Liver (tissue), 9 donors: ENCODE data around the gene LRRC4. TPM values are rescaled to one million over a fixed set of nuclear protein-coding genes. Genes with fewer than 3 reads are reported as not detected.

Source experiments
- DNase-seq: peaks from one replicate; pipeline ENCODE4 v3.0.0-alpha.2; 2017; ENCODE audit warnings: low spot score
- H3K27ac ChIP-seq, 2 donors: one replicate each; pipeline ENCODE4 v1.7.0; 2013; ENCODE audit warnings: inconsistent platforms in 2 of 2, low read length in 2 of 2, control low read depth in 1 of 2, low read depth in 1 of 2, mild to moderate bottlenecking in 1 of 2
- H3K27me3 ChIP-seq, 4 donors: one replicate each; pipeline versions ENCODE4 v1.6.1 to v1.7.0; 2013; ENCODE audit warnings: low read length in 3 of 4, inconsistent platforms in 1 of 4, mild to moderate bottlenecking in 1 of 4, moderate library complexity in 1 of 4; ENCODE audit not compliant: control insufficient read depth in 4 of 4, insufficient read depth in 4 of 4
- H3K36me3 ChIP-seq, 4 donors: one replicate each; pipeline versions ENCODE4 v1.6.1 to v1.7.0; 2013; ENCODE audit warnings: low read length in 3 of 4, mild to moderate bottlenecking in 3 of 4, low read depth in 1 of 4, moderate library complexity in 1 of 4; ENCODE audit not compliant: control insufficient read depth in 4 of 4, insufficient read depth in 3 of 4
- H3K4me1 ChIP-seq, 4 donors: one replicate each; pipeline versions ENCODE4 v1.6.1 to v1.7.0; 2013; ENCODE audit warnings: low read length in 3 of 4, mild to moderate bottlenecking in 3 of 4, moderate library complexity in 1 of 4; ENCODE audit not compliant: control insufficient read depth in 4 of 4, insufficient read depth in 4 of 4
- H3K4me3 ChIP-seq, 3 donors: one replicate each; pipeline versions ENCODE4 v1.6.1 to v1.7.0; 2013; ENCODE audit warnings: low read length in 3 of 3, control low read depth in 1 of 3, low read depth in 1 of 3, mild to moderate bottlenecking in 1 of 3
- H3K9ac ChIP-seq, 2 donors: one replicate each; pipeline ENCODE4 v1.7.0; 2013; ENCODE audit warnings: low read length in 2 of 2, mild to moderate bottlenecking in 2 of 2, moderate library complexity in 2 of 2, control low read depth in 1 of 2, low read depth in 1 of 2
- H3K9me3 ChIP-seq, 4 donors: one replicate each; pipeline versions ENCODE4 v1.6.1 to v1.7.0; 2013; ENCODE audit warnings: low read length in 3 of 4; ENCODE audit not compliant: control insufficient read depth in 4 of 4
- EGR1 ChIP-seq, 2 donors: IDR thresholded peaks; 2 replicates each; pipeline ENCODE4 v1.6.1; 2016 to 2018; ENCODE audit warnings: antibody characterized with exemption in 2 of 2, low read depth in 2 of 2
- FOXA1 ChIP-seq: IDR thresholded peaks from 2 replicates; pipeline ENCODE4 v1.6.1; 2016; ENCODE audit warnings: antibody characterized with exemption
- FOXA2 ChIP-seq: IDR thresholded peaks from 2 replicates; pipeline ENCODE4 v1.6.1; 2016; ENCODE audit warnings: antibody characterized with exemption
- GABPA ChIP-seq, 2 donors: IDR thresholded peaks in 1 of 2; conservative IDR thresholded peaks in 1 of 2; 2 replicates each; pipeline ENCODE4 v1.6.1; 2016; ENCODE audit warnings: antibody characterized with exemption in 2 of 2, mild to moderate bottlenecking in 1 of 2, moderate library complexity in 1 of 2
- HNF4A ChIP-seq, 2 donors: conservative IDR thresholded peaks; 2 replicates each; pipeline ENCODE4 v1.6.1; 2016; ENCODE audit warnings: antibody characterized with exemption in 2 of 2, mild to moderate bottlenecking in 2 of 2
- HNF4G ChIP-seq: IDR thresholded peaks from 2 replicates; pipeline ENCODE4 v1.6.1; 2016; ENCODE audit warnings: antibody characterized with exemption
- JUND ChIP-seq, 2 donors: IDR thresholded peaks; 2 replicates each; pipeline ENCODE4 v1.6.1; 2016; ENCODE audit warnings: antibody characterized with exemption in 2 of 2
- NR2F2 ChIP-seq: IDR thresholded peaks from 2 replicates; pipeline ENCODE4 v1.6.1; 2016; ENCODE audit warnings: antibody characterized with exemption
- RAD21 ChIP-seq, 2 donors: IDR thresholded peaks; 2 replicates each; pipeline ENCODE4 v1.6.1; 2016; ENCODE audit warnings: antibody characterized with exemption in 2 of 2, mild to moderate bottlenecking in 2 of 2
- REST ChIP-seq: IDR thresholded peaks from 2 replicates; pipeline ENCODE4 v1.6.1; 2016; ENCODE audit warnings: antibody characterized with exemption, mild to moderate bottlenecking
- RXRA ChIP-seq, 2 donors: IDR thresholded peaks; 2 replicates each; pipeline ENCODE4 v1.6.1; 2017 to 2018; ENCODE audit warnings: antibody characterized with exemption in 2 of 2, mild to moderate bottlenecking in 1 of 2
- SP1 ChIP-seq: IDR thresholded peaks from 2 replicates; pipeline ENCODE4 v1.6.1; 2018; ENCODE audit warnings: antibody characterized with exemption, mild to moderate bottlenecking
- TAF1 ChIP-seq: conservative IDR thresholded peaks from 2 replicates; pipeline ENCODE4 v1.6.1; 2016; ENCODE audit warnings: antibody characterized with exemption, mild to moderate bottlenecking
- YY1 ChIP-seq: IDR thresholded peaks from 2 replicates; pipeline ENCODE4 v1.6.1; 2016; ENCODE audit warnings: antibody characterized with exemption, mild to moderate bottlenecking
- ZBTB33 ChIP-seq: IDR thresholded peaks from 2 replicates; pipeline ENCODE4 v1.6.1; 2016; ENCODE audit warnings: antibody characterized with exemption
- WGBS: extraction: QIAGEN DNeasy Blood & Tissue Kit; methylation state at CpG from one replicate; pipeline ENCODE4 v1.1.7; 2013; 5-methylcytosine and 5-hydroxymethylcytosine counted together
- polyA plus RNA-seq, 2 donors: library from polyadenylated mRNA; stranded (reverse) in 1 of 2; unstranded in 1 of 2; fragments of 200-250 nt in 1 of 2; fragments of >200 nt in 1 of 2; fragmentation: Nextera tagmentation in 1 of 2; extraction: Ambion mirVana in 1 of 2; gene quantifications; one replicate each; pipeline versions ENCODE4 v1.2.1 to v1.2.3, GENCODE V29; 2013 to 2015
- total RNA-seq, 2 donors: library from RNA; depleted of rRNA; stranded (reverse); fragments of >200 nt; gene quantifications; one replicate each; pipeline ENCODE4 v1.2.3, GENCODE V29; 2014
- TF ChIP-seq, protein P1 (sequence below): IDR thresholded peaks from 2 replicates; pipeline ENCODE4 v1.6.1; 2016; ENCODE audit warnings: antibody characterized with exemption
- TF ChIP-seq, protein P2 (sequence below): IDR thresholded peaks from 2 replicates; pipeline ENCODE4 v1.6.1; 2016; ENCODE audit warnings: antibody characterized with exemption
- TF ChIP-seq, protein P3 (sequence below): fragments of 150-350 bp; IDR thresholded peaks from 2 replicates; pipeline ENCODE4 v1.5.1; 2017; ENCODE audit warnings: improper control_type of control experiment, low read depth, low read length; ENCODE audit not compliant: missing input control
- donor health status: healthy.
- donor health status: healthy.
- donor health status: healthy.
- donor health status: healthy.
- donor health status: healthy.

LRRC4 gene
- total and polyA plus RNA-seq, 4 donors = 0.54 to 2.7 (median 1.2) TPM

DNA sequence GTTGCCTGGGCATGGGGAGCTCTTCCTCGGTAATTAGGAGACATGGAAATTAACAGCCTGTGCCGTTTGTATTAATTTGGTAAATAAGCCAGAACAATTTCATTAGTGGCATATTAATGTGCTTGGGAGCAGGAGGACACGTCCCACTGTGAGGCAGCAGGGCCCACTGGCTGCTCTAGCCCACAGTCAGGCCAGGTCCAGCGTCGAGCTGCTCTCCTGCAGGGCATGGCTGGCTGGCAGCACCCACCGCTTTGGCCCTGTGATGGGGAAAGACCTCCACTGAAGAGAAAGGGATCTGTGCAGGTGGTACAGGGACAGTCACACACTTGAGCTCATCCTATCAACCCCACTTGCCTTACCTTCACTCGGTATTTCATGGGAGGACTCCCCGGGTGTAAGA, 37.5 kb upstream of the LRRC4 start:
- Histone ChIP-seq H3K36me3 (peaks cover 0 to 7% (median 2%) of the 10 kb centered on the region in 4 donors), H3K4me3 (no peak overlapping the region), H3K27ac (no peak overlapping the region), H3K4me1 (no peaks in the 10 kb centered on the region), H3K27me3 (no peaks in the 10 kb centered on the region), H3K9me3 (no peaks in the 10 kb centered on the region), H3K9ac (no peak overlapping the region)
- no peak for TF ChIP-seq HNF4A (conservative IDR thresholded peaks at IDR 0.05)
- TF ChIP-seq, protein P1, sequence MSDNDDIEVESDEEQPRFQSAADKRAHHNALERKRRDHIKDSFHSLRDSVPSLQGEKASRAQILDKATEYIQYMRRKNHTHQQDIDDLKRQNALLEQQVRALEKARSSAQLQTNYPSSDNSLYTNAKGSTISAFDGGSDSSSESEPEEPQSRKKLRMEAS = no peak
- TF ChIP-seq FOXA2 = no peak
- TF ChIP-seq, protein P2, sequence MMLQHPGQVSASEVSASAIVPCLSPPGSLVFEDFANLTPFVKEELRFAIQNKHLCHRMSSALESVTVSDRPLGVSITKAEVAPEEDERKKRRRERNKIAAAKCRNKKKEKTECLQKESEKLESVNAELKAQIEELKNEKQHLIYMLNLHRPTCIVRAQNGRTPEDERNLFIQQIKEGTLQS = no peak
- TF ChIP-seq SP1 = no peak
- TF ChIP-seq, protein P3, sequence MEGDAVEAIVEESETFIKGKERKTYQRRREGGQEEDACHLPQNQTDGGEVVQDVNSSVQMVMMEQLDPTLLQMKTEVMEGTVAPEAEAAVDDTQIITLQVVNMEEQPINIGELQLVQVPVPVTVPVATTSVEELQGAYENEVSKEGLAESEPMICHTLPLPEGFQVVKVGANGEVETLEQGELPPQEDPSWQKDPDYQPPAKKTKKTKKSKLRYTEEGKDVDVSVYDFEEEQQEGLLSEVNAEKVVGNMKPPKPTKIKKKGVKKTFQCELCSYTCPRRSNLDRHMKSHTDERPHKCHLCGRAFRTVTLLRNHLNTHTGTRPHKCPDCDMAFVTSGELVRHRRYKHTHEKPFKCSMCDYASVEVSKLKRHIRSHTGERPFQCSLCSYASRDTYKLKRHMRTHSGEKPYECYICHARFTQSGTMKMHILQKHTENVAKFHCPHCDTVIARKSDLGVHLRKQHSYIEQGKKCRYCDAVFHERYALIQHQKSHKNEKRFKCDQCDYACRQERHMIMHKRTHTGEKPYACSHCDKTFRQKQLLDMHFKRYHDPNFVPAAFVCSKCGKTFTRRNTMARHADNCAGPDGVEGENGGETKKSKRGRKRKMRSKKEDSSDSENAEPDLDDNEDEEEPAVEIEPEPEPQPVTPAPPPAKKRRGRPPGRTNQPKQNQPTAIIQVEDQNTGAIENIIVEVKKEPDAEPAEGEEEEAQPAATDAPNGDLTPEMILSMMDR = no peak
- no peak for TF ChIP-seq TAF1
- TF ChIP-seq REST = no peak
- no peak for TF ChIP-seq JUND (IDR thresholded peaks at IDR 0.05)
- TF ChIP-seq HNF4G = no peak
- no peak for TF ChIP-seq NR2F2
- TF ChIP-seq RXRA (IDR thresholded peaks at IDR 0.05) = no peak
- TF ChIP-seq GABPA (IDR thresholded peaks at IDR 0.05 in 1 of 2, conservative IDR thresholded peaks at IDR 0.05 in 1 of 2) = no peak
- no peak for TF ChIP-seq YY1
- no peak for TF ChIP-seq ZBTB33
- TF ChIP-seq FOXA1 = no peak
- TF ChIP-seq EGR1 (IDR thresholded peaks at IDR 0.05; ENCODE audit: low read depth in 2 of 2) = no peak
- no peak for TF ChIP-seq RAD21 (IDR thresholded peaks at IDR 0.05)
- 98% methylated on average over 8 of the region's 8 CpGs for WGBS
- DNase-seq = no peak
